K562 (cell line): ENCODE results near the gene GABRB2. TPM values are rescaled to one million over a fixed set of nuclear protein-coding genes. Genes with fewer than 3 reads are reported as not detected.

Source experiments
- ATAC-seq: fragments of 200-7000 bp; cut with Tn5 transposase; 3 replicates; pipeline ENCODE4 v1.9.1; 2020; ENCODE audit warnings: moderate library complexity
- BruUV-seq: library from RNA; stranded (reverse); fragments of 400-500 nt; replicated peaks from 2 replicates; lab custom pipeline; 2021; lab: Mats Ljungman, UMichigan
- CTCF ChIA-PET: fragments of 300-600 bp; formaldehyde crosslinking; extraction: SDS; loops from one replicate; lab custom pipeline; 2021; ENCODE audit warnings: low intra/inter-chr PET ratio; lab: Yijun Ruan, JAX
- POLR2A ChIA-PET: fragments of 300-600, 350-650 bp; sonication (Branson Sonifier 250); formaldehyde crosslinking; extraction: SDS; loops from one replicate; lab custom pipeline; 2021; ENCODE audit warnings: antibody characterized with exemption, inconsistent platforms; lab: Yijun Ruan, JAX
- DNase-seq, 4 experiments: peaks; one replicate each; pipeline versions ENCODE4 v3.0.0 to v3.0.0-alpha.2; 2011 to 2018; ENCODE audit warnings: low spot score in 3 of 4, mixed read lengths in 3 of 4; ENCODE audit errors: extremely low read depth in 1 of 4
- FAIRE-seq: peaks from 2 replicates; lab custom pipeline; 2011; peaks lifted over from hg19 to GRCh38; lab: Jason Lieb, UNC
- H2AFZ ChIP-seq: 2 replicates; pipeline ENCODE4 v1.6.0; 2011; ENCODE audit warnings: low read depth, low read length, control low read depth, inconsistent platforms
- H3K27ac ChIP-seq: fragments of 200-600 bp; 3 replicates; pipeline ENCODE4 v1.8.0; 2011; ENCODE audit warnings: low read depth, mild to moderate bottlenecking, control low read depth, inconsistent platforms, low read length, moderate library complexity, mixed read lengths; ENCODE audit errors: extremely low read depth
- H3K27me3 ChIP-seq, 2 experiments: fragments of 300-600 bp in 1 of 2; 2 replicates in 1 of 2; 3 replicates in 1 of 2; pipeline versions ENCODE4 v1.6.0 to v1.8.0; 2011; ENCODE audit warnings: inconsistent platforms in 2 of 2, low read length in 2 of 2, mild to moderate bottlenecking in 1 of 2, mixed read lengths in 1 of 2, moderate library complexity in 1 of 2; ENCODE audit not compliant: control insufficient read depth in 2 of 2, insufficient read depth in 2 of 2
- H3K36me3 ChIP-seq: fragments of 300-600 bp; 3 replicates; pipeline ENCODE4 v1.8.0; 2011; ENCODE audit warnings: mild to moderate bottlenecking, low read length, inconsistent platforms; ENCODE audit not compliant: control insufficient read depth, insufficient read depth
- H3K4me1 ChIP-seq, 2 experiments: fragments of 200-600 bp in 1 of 2; replicated peaks in 1 of 2; 2 replicates in 1 of 2; 3 replicates in 1 of 2; pipeline versions ENCODE4 v1.5.1 to v1.8.0; 2011; ENCODE audit warnings: inconsistent platforms in 2 of 2, low read length in 2 of 2, mild to moderate bottlenecking in 1 of 2, mixed read lengths in 1 of 2, moderate library complexity in 1 of 2; ENCODE audit not compliant: control insufficient read depth in 2 of 2, insufficient read depth in 2 of 2
- H3K4me2 ChIP-seq: 2 replicates; pipeline ENCODE4 v1.6.1; 2011; ENCODE audit warnings: low read length, control low read depth, inconsistent platforms, mixed read lengths; ENCODE audit not compliant: insufficient read depth
- H3K4me3 ChIP-seq: fragments of 200-600 bp; sonication (generic), shearing (Covaris generic); 2 replicates; pipeline ENCODE4 v1.5.1; 2016; ENCODE audit warnings: control low read depth, inconsistent platforms
- H3K79me2 ChIP-seq: fragments of 200-600 bp; 3 replicates; pipeline ENCODE4 v1.8.0; 2011; ENCODE audit warnings: low read length, inconsistent platforms; ENCODE audit not compliant: control insufficient read depth, insufficient read depth
- H3K9ac ChIP-seq, 2 experiments: 2 replicates each; pipeline versions ENCODE4 v1.6.0 to v1.6.1; 2011; ENCODE audit warnings: low read depth in 2 of 2, low read length in 2 of 2, control low read depth in 1 of 2, inconsistent platforms in 1 of 2, mild to moderate bottlenecking in 1 of 2, mixed read lengths in 1 of 2; ENCODE audit not compliant: insufficient read depth in 1 of 2
- H3K9me1 ChIP-seq: one replicate; pipeline ENCODE4 v1.6.0; 2011; ENCODE audit warnings: inconsistent platforms, mild to moderate bottlenecking, low read length, moderate library complexity; ENCODE audit not compliant: control insufficient read depth, insufficient read depth
- H3K9me3 ChIP-seq: replicated peaks from 2 replicates; pipeline ENCODE4 v1.5.1; 2011; ENCODE audit warnings: low read depth, low read length, inconsistent platforms; ENCODE audit not compliant: control insufficient read depth, insufficient read depth
- H4K20me1 ChIP-seq: replicated peaks from 2 replicates; pipeline ENCODE4 v1.6.1; 2011; ENCODE audit warnings: low read length, inconsistent platforms, mixed read lengths; ENCODE audit not compliant: control insufficient read depth, insufficient read depth
- FOXM1 ChIP-seq, 2 experiments: fragments of 450-650 bp in 1 of 2; sonication (generic) in 1 of 2; formaldehyde crosslinking in 1 of 2; IDR thresholded peaks; 2 replicates each; pipeline versions ENCODE4 v1.6.1 to v1.9.0; 2017 to 2022; ENCODE audit warnings: low read depth in 2 of 2, mild to moderate bottlenecking in 2 of 2, missing genetic modification reagents in 1 of 2, moderate library complexity in 1 of 2
- KLF1 ChIP-seq: fragments of 450-650 bp; IDR thresholded peaks from 2 replicates; pipeline ENCODE4 v1.6.1; 2016; ENCODE audit warnings: missing genetic modification characterization, missing compliant biosample characterization
- MED1 ChIP-seq: sonication (generic); formaldehyde crosslinking; IDR thresholded peaks from 2 replicates; pipeline ENCODE4 v1.8.1; 2023; ENCODE audit warnings: missing genetic modification reagents, borderline replicate concordance
- NKRF ChIP-seq: fragments of 450-650 bp; IDR thresholded peaks from 2 replicates; pipeline ENCODE4 v1.6.1; 2016; ENCODE audit warnings: borderline replicate concordance
- NR2C2 ChIP-seq, 2 experiments: fragments of 200-800 bp in 1 of 2; sonication (Bioruptor generic) in 1 of 2; sonication (generic) in 1 of 2; formaldehyde crosslinking in 1 of 2; IDR thresholded peaks; 2 replicates each; pipeline versions ENCODE4 v1.6.1 to v1.8.0; 2016 to 2022; ENCODE audit warnings: mild to moderate bottlenecking in 1 of 2, missing compliant biosample characterization in 1 of 2, missing genetic modification characterization in 1 of 2, missing genetic modification reagents in 1 of 2
- PRMT5 ChIP-seq: sonication (generic); formaldehyde crosslinking; IDR thresholded peaks from 2 replicates; pipeline ENCODE4 v1.5.0; 2020; ENCODE audit warnings: missing genetic modification reagents
- ZNF280A ChIP-seq: fragments of 450-650 bp; IDR thresholded peaks from 2 replicates; pipeline ENCODE4 v1.6.1; 2018; ENCODE audit warnings: mild to moderate bottlenecking, low read depth; ENCODE audit not compliant: partially characterized antibody
- ZNF324 ChIP-seq: fragments of 250-450 bp; sonication (Bioruptor Pico); IDR thresholded peaks from 2 replicates; pipeline ENCODE4 v1.4.0; 2020; ENCODE audit warnings: mild to moderate bottlenecking
- ZNF639 ChIP-seq, 2 experiments: fragments of 200-800 bp in 1 of 2; sonication (Bioruptor generic) in 1 of 2; sonication (generic) in 1 of 2; formaldehyde crosslinking in 1 of 2; IDR thresholded peaks in 1 of 2; conservative IDR thresholded peaks in 1 of 2; 2 replicates each; pipeline versions ENCODE4 v1.5.0 to v1.6.1; 2016 to 2020; ENCODE audit warnings: missing compliant biosample characterization in 1 of 2, missing genetic modification characterization in 1 of 2, missing genetic modification reagents in 1 of 2
- ZNF830 ChIP-seq: fragments of 250-450 bp; sonication (Bioruptor Pico); IDR thresholded peaks from 2 replicates; pipeline ENCODE4 v1.5.0; 2021; ENCODE audit warnings: mild to moderate bottlenecking
- WGBS: fragments of 100-300 bp; shearing (Covaris generic); methylation state at CpG from one replicate; pipeline ENCODE4 v1.1.6; 2016; ENCODE audit warnings: low coverage, mixed read lengths; ENCODE audit not compliant: insufficient coverage; ENCODE audit errors: missing lambda C conversion rate; 5-methylcytosine and 5-hydroxymethylcytosine counted together
- in situ Hi-C: fragments of 300-500 bp; cut with MboI; formaldehyde crosslinking; loops from 4 replicates; pipeline ENCODE4 v1.15.0; 2018; ENCODE audit warnings: inconsistent platforms, mixed read lengths
- intact Hi-C: fragments of 100-400 bp; cut with micrococcal nuclease; formaldehyde crosslinking; loops from 2 replicates; pipeline ENCODE4 v1.14.2; 2022
- polyA plus RNA-seq, 8 experiments: library from polyadenylated mRNA; depleted of rRNA in 4 of 8; stranded (reverse) in 5 of 8; unstranded in 3 of 8; fragments of >200 nt; fragmentation: Nextera tagmentation in 2 of 8; fragmentation: Illumina TruSeq in 1 of 8; extraction: Ambion mirVana in 2 of 8; extraction: Trizol in 1 of 8; gene quantifications; 2 replicates each; pipeline versions ENCODE4 v1.2.1 to v1.2.3, GENCODE V29; 2011 to 2014; ENCODE audit warnings: inconsistent platforms in 1 of 8, missing spikeins in 1 of 8
- total RNA-seq, 7 experiments: library from RNA; depleted of rRNA in 6 of 7; stranded (reverse); fragments of >200 nt in 6 of 7; fragmentation: Illumina TruSeq in 2 of 7; extraction: Trizol in 2 of 7; gene quantifications; 2 replicates each; pipeline versions ENCODE4 v1.2.1 to v1.2.3, GENCODE V29; 2011 to 2021; ENCODE audit warnings: low replicate concordance in 1 of 7

The GABRB2 gene
- total and polyA plus RNA-seq, 9 of the 15 experiments (the other 6 are each of a cell fraction or from before 2014, with no cell fraction given) = not detected

GRCh38 chr5:161358446-161358845 is 188.1 kb downstream of the GABRB2 start:
- in situ Hi-C loops (no loop called here), intact Hi-C loops (no loop called here)
- no peak for FAIRE-seq
- Histone ChIP-seq H3K4me3 (no peak overlapping the region), H3K9me1 (no peaks in the 10 kb centered on the region), H3K27me3 (no peaks in the 10 kb centered on the region), H3K36me3 (no peaks in the 10 kb centered on the region), H3K9ac (no peak overlapping the region), H3K4me2 (no peak overlapping the region), H3K4me1 (no peaks in the 10 kb centered on the region), H3K9me3 (no peaks in the 10 kb centered on the region; the same call in 1 of the 2 replicates), H4K20me1 (no peaks in the 10 kb centered on the region), H3K27ac (no peak overlapping the region), H3K79me2 (no peaks in the 10 kb centered on the region), H2AFZ (no peak overlapping the region)
- TF ChIP-seq KLF1 (tag) (no peak), ZNF324 (no peak), FOXM1 (IDR thresholded peaks at IDR 0.05; ENCODE audit: low read depth) (no peak), FOXM1 (CRISPR knock-in tag; IDR thresholded peaks at IDR 0.05; ENCODE audit: low read depth) (no peak), ZNF639 (CRISPR knock-in tag; conservative IDR thresholded peaks at IDR 0.05 in 1 of 2, IDR thresholded peaks at IDR 0.05 in 1 of 2) (no peak), MED1 (CRISPR knock-in tag) (no peak), ZNF830 (CRISPR knock-in tag) (no peak), ZNF280A (no peak), NR2C2 (CRISPR knock-in tag; IDR thresholded peaks at IDR 0.05) (no peak), NR2C2 (tag; IDR thresholded peaks at IDR 0.05) (no peak), NKRF (no peak), PRMT5 (CRISPR knock-in tag) (no peak)
- ChIA-PET POLR2A (no interaction called here), CTCF (no interaction called here)
- no TSS peak for BruUV-seq
- 0% methylated on average over 2 of the region's 2 CpGs for WGBS
- ATAC-seq = no peak
- no peak for DNase-seq
